Measurements from ENCODE around the gene MON1A.
"Not testable (repeated sequence)": the region's sequence is repeated elsewhere in the genome, so short reads cannot be mapped to it uniquely, and the experiment has no call there.

The MON1A gene

GRCh38 chr3:49929291-49930167 lies at the start of gene MON1A:
MON1A (minus strand) TSS chr3:49929811; CDS start chr3:49913346, 16,465 bp downstream.
- DNase-seq (ENCODE audit: low read depth in 2 of 2), result peak; percentile 68 to 77

- DNase-seq (ENCODE audit: low read depth in 2 of 2), result no peak
These were observed 47.3 kb upstream of the MON1A start for GRCh38 chr3:49976942-49977341.

- no peak for DNase-seq (ENCODE audit: low read depth in 2 of 2)
These were observed 43.0 kb upstream of the MON1A start for GRCh38 chr3:49972656-49973055.

GRCh38 chr3:49968346-49968745 lies 38.7 kb upstream of the MON1A start:
- no peak for DNase-seq (ENCODE audit: low read depth in 2 of 2)

GRCh38 chr3:49967291-49967690 lies 37.7 kb upstream of the MON1A start:
- DNase-seq (ENCODE audit: low read depth in 2 of 2), result no peak

- no peak for DNase-seq (ENCODE audit: low read depth in 2 of 2)
These were observed 36.8 kb upstream of the MON1A start for GRCh38 chr3:49966233-49966942.

GRCh38 chr3:49955636-49956035 lies 26.0 kb upstream of the MON1A start:
- no peak for DNase-seq (ENCODE audit: low read depth in 2 of 2)

GRCh38 chr3:49952924-49953323 lies 23.3 kb upstream of the MON1A start:
- DNase-seq (ENCODE audit: low read depth in 2 of 2), result no peak

GRCh38 chr3:49942651-49943050 lies 13.0 kb upstream of the MON1A start:
- no peak for DNase-seq (ENCODE audit: low read depth in 2 of 2)

GRCh38 chr3:49940667-49941249 lies 11.1 kb upstream of the MON1A start:
- no peak for DNase-seq (ENCODE audit: low read depth in 2 of 2)

- peak; percentile 91 to 94 for DNase-seq (ENCODE audit: low read depth in 2 of 2)
These were observed 10.5 kb upstream of the MON1A start, which contains the start of gene RBM6 for GRCh38 chr3:49939858-49940666. RBM6 (plus strand) TSS chr3:49940150; CDS start chr3:49962642, 22,492 bp downstream.

GRCh38 chr3:49937090-49937489 lies 7.5 kb upstream of the MON1A start:
- DNase-seq (ENCODE audit: low read depth in 2 of 2), result no peak

- DNase-seq (ENCODE audit: low read depth in 2 of 2), result not testable (repeated sequence)
These were observed 2.7 kb upstream of the MON1A start for GRCh38 chr3:49932281-49932680.

- no peak for DNase-seq (ENCODE audit: low read depth in 2 of 2)
These were observed 1.3 kb upstream of the MON1A start for GRCh38 chr3:49930922-49931321.

- DNase-seq (ENCODE audit: low read depth in 2 of 2), result no peak
These were observed 618 bp upstream of the MON1A start for GRCh38 chr3:49930168-49930690.

GRCh38 chr3:49928481-49929017 lies 1.1 kb downstream of the MON1A start:
- DNase-seq (ENCODE audit: low read depth in 2 of 2), result no peak

GRCh38 chr3:49927798-49928197 lies 1.8 kb downstream of the MON1A start:
- no peak for DNase-seq (ENCODE audit: low read depth in 2 of 2)

- no peak for DNase-seq (ENCODE audit: low read depth in 2 of 2)
These were observed 3.4 kb downstream of the MON1A start for GRCh38 chr3:49926117-49926728.

GRCh38 chr3:49925485-49925884 lies 4.1 kb downstream of the MON1A start:
- DNase-seq (ENCODE audit: low read depth in 2 of 2), result no peak

- DNase-seq (ENCODE audit: low read depth in 2 of 2), result no peak
These were observed 4.9 kb downstream of the MON1A start for GRCh38 chr3:49924683-49925082.

Measured in stimulated activated CD8-positive, alpha-beta memory T cell treated with anti-CD3 and anti-CD28 coated beads, Interleukin-7, amount 100 ng/mL, for 4 hours (primary cell).